GM21360 (cell line): ENCODE measurements around the gene P2RY6.

Experiments used
- ATAC-seq: cut with Tn5 transposase; IDR thresholded peaks from one replicate; pipeline ENCODE4 v1.9.1; 2021; ENCODE audit warnings: mild to moderate bottlenecking, moderate library complexity; ENCODE audit not compliant: unreplicated experiment

Gene P2RY6

DNA sequence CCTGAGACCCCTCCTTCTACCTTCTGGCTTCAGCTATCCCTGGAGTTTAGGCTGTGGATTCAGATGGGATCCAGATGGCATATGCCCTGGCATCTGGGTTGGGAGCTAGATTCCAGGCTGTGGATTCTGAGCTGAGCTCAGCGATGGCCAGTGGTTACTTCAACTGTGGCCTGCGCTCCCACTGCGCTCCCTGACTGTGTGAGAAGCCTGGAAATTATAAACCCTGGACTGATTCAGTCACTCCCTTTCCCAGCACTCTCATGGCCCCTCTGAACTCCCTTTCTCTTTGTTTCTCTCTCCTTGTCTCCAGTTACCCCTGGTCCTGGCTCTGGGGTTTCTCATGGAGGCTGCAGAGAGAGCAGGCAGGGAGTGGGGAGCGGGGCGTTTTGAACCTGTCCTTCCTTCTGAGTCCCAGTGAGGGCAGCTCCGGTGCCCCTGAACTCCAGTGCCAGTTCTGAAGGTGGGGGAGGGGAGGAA, 40.8 kb downstream of the P2RY6 start:
- ATAC-seq: no peak

GRCh38 chr11:73313652-73314051, 41.5 kb downstream of the P2RY6 start:
- ATAC-seq: no peak

DNA sequence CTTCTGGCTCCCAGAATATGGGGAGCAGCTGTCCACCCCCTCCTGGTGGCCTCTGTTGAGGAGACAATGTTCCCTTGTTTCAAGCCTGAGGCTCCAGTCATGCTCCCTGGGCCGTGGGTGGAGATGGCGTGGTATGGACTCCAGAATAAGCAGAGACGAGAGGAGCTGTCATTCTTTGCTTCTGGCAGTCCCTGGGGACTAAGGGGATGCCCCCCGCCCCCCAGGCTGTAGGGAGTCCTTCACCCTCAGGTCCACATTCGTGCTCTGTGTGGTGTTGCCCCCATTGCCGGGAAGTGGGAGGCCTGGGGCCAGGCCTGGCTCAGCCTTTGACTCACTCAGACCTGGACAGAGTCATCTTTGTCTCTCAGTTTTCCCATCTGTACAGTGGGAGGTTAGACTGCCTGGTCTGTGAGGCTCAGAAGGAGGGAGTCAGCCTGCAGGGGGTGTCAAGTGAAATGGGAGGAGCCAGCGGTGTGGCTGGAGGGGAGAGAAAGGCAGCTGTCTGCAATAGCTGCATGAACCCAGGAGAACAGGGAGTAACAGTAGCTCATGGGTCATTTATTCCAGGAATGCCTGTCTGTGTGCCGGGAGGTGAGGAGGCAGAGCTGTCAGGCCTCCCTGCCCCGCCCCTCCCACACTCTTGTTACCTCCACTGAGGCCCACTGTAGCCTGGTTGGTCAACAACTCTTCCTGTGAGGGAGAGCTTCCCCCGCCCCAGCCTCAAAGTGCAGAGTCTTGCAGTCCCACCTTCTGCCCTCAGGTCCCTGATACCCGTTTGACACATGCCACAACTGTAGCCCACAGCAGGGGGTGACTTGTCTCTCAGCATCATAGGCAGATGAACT, 42.2 kb downstream of the P2RY6 start:
- peak; percentile 35 for ATAC-seq

- no peak for ATAC-seq
These were observed 43.3 kb downstream of the P2RY6 start for GRCh38 chr11:73315293-73316020.

DNA sequence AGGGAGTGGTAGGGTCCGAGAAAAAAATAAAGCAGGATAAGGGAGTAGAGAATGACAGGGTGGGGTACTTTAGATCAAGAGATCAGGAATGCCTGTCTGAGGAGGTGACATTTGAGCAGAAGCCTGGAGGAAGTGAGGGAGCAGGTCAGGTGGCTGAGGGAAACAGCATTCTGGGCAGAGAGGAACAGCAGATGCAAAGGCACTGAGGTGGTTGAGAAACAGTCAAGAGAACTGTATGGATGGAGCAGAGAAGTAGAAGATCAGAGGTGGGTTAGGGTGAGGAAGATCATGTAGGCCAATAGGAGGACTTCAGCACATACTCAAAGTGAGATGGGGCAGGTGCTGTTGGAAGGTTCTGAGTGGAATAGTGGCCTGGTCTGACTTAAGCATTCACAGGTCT, 44.3 kb downstream of the P2RY6 start:
- ATAC-seq: no peak

GRCh38 chr11:73317373-73317772, 45.2 kb downstream of the P2RY6 start:
- ATAC-seq: no peak

GRCh38 chr11:73317803-73318202, 45.7 kb downstream of the P2RY6 start:
- no peak for ATAC-seq

DNA sequence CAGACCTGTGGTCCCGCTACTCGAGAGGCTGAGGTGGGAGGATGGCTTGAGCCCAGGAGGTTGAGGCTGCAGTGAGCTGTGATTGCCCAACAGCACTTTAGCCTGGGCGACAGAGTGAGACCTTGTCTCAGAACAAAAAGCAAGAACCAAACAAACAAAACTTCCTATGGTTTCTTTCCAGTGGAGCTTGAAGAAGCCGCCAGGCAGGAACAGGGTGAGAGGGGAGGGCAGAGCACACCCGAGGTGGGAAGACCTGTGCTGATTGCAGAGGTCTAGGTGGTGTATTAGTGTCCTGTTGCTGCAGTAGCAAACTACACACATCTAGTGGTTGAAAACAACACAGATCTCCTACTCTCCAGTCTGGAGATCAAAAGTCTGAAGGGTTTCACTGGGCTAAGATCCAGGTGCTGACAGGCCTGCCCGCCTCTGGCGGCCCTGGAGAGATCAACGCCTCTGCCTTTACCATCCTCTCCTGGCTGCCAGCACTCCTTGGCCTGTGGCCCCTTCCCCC, 46.4 kb downstream of the P2RY6 start:
- ATAC-seq: no peak

GRCh38 chr11:73320763-73321603, 48.8 kb downstream of the P2RY6 start:
- no peak for ATAC-seq

DNA sequence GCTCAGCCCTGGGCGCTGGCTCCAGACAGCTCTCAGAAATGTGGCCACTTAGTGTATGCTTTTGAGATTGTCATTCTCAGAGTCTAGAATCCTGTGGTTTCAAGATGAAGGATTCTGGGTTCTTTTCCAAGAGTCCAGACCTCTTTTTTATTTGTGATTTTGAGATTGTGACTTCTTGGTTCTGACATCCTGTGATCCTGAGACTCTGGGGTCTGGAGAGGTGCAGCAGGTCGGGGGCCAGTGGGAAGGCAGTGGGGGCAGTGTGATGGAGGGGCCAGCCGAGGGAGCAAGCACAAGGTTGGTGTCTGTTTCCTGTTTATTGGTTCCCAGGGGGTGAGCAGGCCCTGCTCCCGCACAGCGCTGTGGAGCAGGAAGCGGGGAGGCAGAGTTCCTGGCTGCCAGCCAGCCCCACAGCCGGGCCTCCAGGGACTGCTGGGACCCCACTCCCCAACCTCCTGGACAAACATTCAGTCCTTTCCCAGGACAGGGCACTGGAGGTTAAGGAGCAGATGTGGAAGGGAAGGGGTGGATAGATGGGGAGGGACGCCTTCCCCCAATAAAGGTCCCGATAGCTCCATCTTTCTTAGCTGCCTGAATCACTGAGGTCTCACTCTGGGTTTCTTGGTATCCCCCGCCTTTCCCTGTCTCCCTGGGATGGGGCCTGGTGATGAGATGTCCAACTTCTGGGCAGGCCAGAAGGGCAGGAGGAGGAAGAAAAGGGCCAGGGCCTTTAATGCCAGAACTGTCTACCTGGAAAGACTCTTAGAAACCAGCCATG, 49.7 kb downstream of the P2RY6 start:
- ATAC-seq: no peak

GRCh38 chr11:73322382-73323306, 50.5 kb downstream of the P2RY6 start:
- no peak for ATAC-seq

DNA sequence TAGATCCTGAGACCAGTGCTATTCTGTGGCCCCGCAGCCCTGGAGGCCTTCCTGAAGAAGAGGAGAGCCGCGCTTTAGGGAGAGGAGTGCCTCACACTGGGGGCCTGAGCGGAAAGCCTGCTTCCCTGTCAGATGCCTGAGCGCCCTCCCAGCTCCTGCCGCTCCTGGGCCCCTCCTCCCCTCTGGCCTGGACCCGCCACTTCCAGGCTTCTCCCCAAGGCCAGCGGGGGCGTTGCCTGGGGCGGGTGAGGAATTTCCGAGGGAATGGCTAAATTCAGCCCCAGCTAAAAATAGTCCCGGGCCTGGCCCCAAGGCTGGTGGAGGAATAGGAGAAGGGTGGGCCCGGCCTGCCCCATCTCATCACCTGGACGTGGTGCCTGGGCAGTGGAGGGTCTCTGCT, 51.3 kb downstream of the P2RY6 start:
- ATAC-seq: no peak

- no peak for ATAC-seq
These were observed 52.0 kb downstream of the P2RY6 start for GRCh38 chr11:73324116-73324515.

GRCh38 chr11:73324665-73325035, 52.5 kb downstream of the P2RY6 start:
- ATAC-seq: no peak

DNA sequence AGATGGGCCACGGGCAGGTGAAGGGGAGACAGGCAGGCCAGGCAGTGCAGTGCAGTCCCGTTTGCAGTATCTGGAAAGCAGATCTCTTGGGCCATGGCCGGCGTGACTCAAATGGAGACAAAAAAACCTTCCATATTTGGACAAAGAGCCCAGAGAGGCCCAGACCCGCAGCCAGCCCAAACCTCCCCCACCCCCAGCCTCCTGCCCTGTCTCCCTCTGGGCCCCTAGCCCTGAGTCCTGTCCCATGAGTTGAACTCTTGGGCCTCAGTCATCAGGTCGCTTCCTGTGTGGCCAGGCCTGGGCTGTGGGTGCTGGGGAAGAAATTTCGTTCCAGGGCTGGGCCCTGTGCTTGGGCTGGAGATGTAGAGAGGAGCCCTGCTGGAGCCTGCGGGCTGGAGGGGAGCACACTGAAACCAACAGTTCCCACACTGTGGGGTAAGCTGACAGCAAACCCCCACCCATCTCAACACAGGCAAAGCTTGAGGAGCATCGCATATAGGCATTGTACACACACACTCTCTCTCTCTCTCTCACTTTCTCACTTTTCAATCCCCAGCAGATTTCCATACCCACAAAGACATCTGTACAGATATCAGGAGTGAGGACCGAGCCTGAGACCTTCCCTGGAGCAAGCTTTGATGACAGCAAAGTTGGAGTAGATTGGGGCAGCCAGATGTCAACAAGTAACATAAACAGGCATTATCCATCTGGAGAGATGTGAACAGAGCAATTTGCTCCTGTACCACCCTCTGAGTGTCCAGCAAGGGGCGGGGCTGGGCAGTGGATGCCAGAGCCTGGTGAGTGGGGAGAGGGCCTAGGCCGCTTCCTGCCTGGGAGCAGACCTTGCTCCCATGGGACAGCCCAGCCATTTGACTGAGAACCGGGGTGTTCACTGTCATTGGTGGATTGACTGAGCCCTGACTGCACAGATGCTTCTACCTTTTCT, 53.2 kb downstream of the P2RY6 start:
- peak; percentile 54 for ATAC-seq

DNA sequence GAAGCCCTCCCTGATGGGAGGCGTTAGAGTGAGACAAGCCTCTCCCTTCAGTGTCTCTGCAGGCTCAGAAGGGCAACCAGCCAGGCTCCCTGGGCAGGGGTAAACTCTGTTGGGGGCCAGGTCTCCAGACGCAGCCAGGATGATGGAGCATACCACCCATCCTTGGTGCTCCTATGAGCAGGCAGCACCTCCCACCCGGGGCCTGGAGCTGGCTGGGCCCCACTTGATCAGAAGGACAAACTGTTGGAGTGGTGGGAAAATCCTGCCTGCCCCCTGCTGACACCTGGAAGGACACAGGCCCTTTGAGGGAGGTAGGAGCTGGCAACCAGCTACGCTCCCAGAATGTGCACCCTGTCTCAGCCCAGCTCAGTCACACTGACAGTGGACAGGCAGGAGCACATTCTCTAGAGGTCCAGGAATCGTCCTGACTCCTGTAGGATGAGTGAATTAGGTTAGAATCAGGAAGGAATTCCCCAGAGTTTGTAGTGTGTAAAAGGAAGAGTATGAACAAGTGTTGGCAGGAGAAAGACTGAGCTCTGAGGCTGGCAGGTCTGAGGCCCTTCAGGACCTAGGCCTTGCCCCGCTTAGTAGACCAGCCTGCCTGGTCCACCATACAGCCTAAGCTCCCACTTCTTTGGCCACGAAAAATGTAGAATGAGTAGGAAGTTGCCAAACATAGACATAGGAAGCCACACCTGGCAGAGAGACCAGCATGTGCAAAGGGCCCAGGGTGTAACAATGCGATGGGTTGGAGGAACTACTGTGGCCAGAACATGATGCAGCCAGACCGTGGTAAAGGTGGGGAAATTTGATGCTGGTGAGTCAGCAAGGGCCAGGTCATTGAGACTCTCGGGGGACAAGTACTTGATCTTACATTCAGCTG, 55.0 kb downstream of the P2RY6 start:
- ATAC-seq: no peak

DNA sequence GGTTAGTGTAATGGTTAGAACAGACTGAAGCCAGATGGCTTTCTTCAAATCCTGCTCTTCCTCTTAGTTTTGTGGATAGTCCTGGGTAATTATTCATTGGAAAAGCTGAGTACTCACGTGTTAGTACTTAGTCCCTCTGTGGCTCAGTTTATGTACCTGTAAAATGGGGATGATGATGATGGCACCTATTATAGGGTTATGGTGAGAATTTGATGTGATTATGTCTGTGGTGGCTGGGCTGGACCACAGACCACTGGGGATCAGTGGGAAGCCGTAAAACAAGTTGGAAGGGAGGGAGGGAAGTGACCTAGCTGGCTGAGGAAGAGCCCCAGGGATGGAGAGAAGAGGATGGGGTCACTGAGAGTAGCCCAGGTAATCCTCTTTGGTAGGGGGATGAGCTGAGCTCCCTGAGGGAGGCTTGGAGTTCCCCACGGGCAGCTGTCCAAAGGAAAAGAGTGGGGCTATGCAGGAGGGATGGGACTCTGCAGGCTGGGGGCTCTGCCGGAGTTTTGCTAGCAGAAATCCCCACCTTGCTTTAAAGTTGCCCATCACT, 55.8 kb downstream of the P2RY6 start:
- ATAC-seq: no peak
